Activated T-helper 1 cell treated with Interleukin-2 at 50 U/mL for 16 hours (primary cell): Measurements from ENCODE around the gene IGSF9B.

Experiments
- DNase-seq: peaks from one replicate; pipeline ENCODE4 v3.0.0-alpha.2; 2020; ENCODE audit warnings: low read depth

IGSF9B gene

GRCh38 chr11:133953999-133954398, 2.8 kb downstream of the IGSF9B start:
- no peak for DNase-seq

GRCh38 chr11:133953547-133953946, 3.2 kb downstream of the IGSF9B start:
- no peak for DNase-seq

GRCh38 chr11:133952199-133953190, 4.3 kb downstream of the IGSF9B start:
- DNase-seq: no peak

GRCh38 chr11:133951327-133952198, 5.2 kb downstream of the IGSF9B start:
- no peak for DNase-seq

- no peak for DNase-seq
These were observed 5.9 kb downstream of the IGSF9B start for GRCh38 chr11:133950874-133951326.

- DNase-seq: no peak
These were observed 6.3 kb downstream of the IGSF9B start for GRCh38 chr11:133950421-133950820.

GRCh38 chr11:133949129-133949528, 7.6 kb downstream of the IGSF9B start:
- DNase-seq: no peak

GRCh38 chr11:133948711-133949110, 8.1 kb downstream of the IGSF9B start:
- DNase-seq: no peak

GRCh38 chr11:133947321-133947756, 9.4 kb downstream of the IGSF9B start:
- peak; percentile 47 for DNase-seq

- no peak for DNase-seq
These were observed 10.0 kb downstream of the IGSF9B start for GRCh38 chr11:133946541-133947318.

- DNase-seq: no peak
These were observed 10.7 kb downstream of the IGSF9B start for GRCh38 chr11:133946051-133946450.

GRCh38 chr11:133945087-133945974, 11.4 kb downstream of the IGSF9B start:
- DNase-seq: peak; percentile 78

GRCh38 chr11:133943950-133944698, 12.6 kb downstream of the IGSF9B start:
- DNase-seq: no peak

- no peak for DNase-seq
These were observed 14.2 kb downstream of the IGSF9B start for GRCh38 chr11:133942577-133942976.

GRCh38 chr11:133941546-133941945, 15.2 kb downstream of the IGSF9B start:
- no peak for DNase-seq

- DNase-seq: no peak
These were observed 16.7 kb downstream of the IGSF9B start for GRCh38 chr11:133940034-133940433.

- no peak for DNase-seq
These were observed 17.2 kb downstream of the IGSF9B start for GRCh38 chr11:133939558-133939957.

GRCh38 chr11:133938166-133938565, 18.6 kb downstream of the IGSF9B start:
- no peak for DNase-seq

GRCh38 chr11:133937468-133937867, 19.3 kb downstream of the IGSF9B start:
- DNase-seq: no peak

- no peak for DNase-seq
These were observed 19.8 kb downstream of the IGSF9B start for GRCh38 chr11:133937015-133937414.
